ENCODE data around the gene KANK4.

KANK4 gene

DNA sequence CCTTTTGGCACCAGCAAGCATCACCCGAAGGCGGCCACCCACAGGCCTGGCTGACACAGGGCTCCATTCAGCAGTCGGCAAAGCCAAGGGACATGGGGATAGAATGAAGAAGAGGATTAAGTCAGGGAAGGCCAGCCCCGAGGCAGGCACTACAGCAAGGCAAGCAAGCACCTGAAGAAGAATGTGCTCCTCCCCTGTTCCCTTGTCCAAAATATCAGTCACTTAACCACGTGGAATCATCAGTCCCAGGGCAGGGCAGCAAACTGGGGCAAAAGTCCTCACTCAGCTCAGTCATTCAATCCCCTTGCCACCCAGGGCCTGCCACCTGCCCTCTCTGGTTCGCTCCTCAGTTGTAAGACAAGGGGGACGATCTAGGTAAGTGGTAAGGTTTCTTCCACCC lies 9.3 kb downstream of the KANK4 start:
- TF ChIP-seq, protein P1, sequence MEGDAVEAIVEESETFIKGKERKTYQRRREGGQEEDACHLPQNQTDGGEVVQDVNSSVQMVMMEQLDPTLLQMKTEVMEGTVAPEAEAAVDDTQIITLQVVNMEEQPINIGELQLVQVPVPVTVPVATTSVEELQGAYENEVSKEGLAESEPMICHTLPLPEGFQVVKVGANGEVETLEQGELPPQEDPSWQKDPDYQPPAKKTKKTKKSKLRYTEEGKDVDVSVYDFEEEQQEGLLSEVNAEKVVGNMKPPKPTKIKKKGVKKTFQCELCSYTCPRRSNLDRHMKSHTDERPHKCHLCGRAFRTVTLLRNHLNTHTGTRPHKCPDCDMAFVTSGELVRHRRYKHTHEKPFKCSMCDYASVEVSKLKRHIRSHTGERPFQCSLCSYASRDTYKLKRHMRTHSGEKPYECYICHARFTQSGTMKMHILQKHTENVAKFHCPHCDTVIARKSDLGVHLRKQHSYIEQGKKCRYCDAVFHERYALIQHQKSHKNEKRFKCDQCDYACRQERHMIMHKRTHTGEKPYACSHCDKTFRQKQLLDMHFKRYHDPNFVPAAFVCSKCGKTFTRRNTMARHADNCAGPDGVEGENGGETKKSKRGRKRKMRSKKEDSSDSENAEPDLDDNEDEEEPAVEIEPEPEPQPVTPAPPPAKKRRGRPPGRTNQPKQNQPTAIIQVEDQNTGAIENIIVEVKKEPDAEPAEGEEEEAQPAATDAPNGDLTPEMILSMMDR (IDR thresholded peaks at IDR 0.05; ENCODE audit: control extremely low read depth, extremely low read depth, low read depth, missing control alignments) = no peak
- POLR2A ChIA-PET = no interaction called here
- no peak for DNase-seq (ENCODE audit: extremely low spot score)
- CTCF ChIA-PET = interaction anchor here (1.1 to 1.4 kb wide), 2 partner anchors 11 to 14 kb away, joined by 3 to 5 read pairs; no protein-coding TSS in a partner anchor

DNA sequence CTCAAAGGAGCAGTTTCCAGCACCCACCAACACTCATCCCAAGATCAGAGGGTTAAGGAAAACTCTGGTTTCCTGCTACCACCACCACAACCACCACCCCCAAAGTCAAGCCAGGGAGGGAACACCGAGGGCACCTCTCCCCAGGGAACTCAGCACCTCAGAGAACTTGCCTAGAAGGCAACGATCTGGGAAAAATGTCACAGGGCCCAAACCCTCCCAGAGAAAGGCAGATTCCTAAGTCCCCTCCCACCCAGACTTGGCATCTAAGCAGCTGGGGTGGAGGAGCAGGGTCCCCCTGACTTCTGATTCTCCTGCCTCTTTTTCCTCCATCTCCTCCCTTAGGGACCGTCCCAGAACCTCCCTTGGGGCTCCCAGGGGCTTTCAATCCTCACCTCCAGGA lies 10.6 kb downstream of the KANK4 start:
- POLR2A ChIA-PET = no interaction called here
- CTCF ChIA-PET = interaction anchor here (1.1 kb wide), 1 partner anchor 10 kb away, joined by 3 read pairs; no protein-coding TSS in a partner anchor
- TF ChIP-seq, protein P1 (IDR thresholded peaks at IDR 0.05; ENCODE audit: control extremely low read depth, extremely low read depth, low read depth, missing control alignments) = no peak
- no peak for DNase-seq (ENCODE audit: extremely low spot score)

DNA sequence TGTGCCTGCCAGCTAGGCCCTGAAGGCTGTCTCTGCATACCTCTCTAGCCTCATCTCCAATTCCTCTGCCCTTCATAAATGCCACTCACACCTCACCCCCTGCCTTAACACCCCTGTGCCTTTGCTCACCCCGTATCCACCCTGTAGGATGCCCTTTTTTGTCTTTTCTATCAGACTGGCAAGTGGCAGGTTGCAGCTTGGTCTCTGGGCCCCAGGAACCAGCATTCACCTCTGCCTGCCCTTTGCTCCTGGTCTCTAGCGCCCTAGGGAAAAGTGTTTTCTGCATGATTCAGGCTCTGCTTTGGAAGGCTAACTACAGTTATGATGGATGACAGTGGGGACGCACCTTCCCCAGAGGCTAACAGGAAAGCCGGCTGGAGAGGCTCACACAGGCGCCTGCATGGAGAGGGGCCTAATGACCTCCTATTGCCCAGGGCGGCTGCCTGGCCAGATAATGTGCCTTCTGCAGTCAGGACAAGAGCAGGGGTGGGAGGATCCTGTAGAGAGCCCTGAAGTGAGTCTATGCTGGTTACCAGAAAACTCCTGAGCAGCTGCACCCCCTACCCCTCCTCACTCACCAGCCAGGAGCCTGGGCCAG lies 11.2 kb downstream of the KANK4 start:
- POLR2A ChIA-PET = no interaction called here
- no peak for DNase-seq (ENCODE audit: extremely low spot score)
- TF ChIP-seq, protein P1 (IDR thresholded peaks at IDR 0.05; ENCODE audit: control extremely low read depth, extremely low read depth, low read depth, missing control alignments) = no peak
- CTCF ChIA-PET = no interaction called here

DNA sequence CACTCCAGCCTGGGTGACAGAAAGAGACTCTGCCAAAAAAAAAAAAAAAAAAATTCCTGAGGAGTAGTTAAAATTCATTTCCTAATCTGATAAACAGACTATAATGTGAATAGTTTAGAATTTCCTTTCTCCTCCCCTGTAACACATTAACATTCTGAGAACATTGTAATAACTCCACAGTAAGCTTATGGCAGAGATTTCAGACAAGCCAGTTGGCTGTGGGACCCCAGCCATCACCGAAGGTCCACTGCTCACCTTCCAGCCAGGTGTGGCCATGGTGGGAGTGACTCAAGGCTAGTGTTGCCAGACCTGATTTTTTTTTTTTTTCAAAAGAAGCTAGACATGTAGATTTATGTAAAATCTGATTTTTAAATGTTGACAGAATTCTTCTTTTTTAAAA lies 11.8 kb downstream of the KANK4 start:
- TF ChIP-seq, protein P1 (IDR thresholded peaks at IDR 0.05; ENCODE audit: control extremely low read depth, extremely low read depth, low read depth, missing control alignments) = no peak
- ChIA-PET POLR2A (no interaction called here), CTCF (no interaction called here)
- no peak for DNase-seq (ENCODE audit: extremely low spot score)

DNA sequence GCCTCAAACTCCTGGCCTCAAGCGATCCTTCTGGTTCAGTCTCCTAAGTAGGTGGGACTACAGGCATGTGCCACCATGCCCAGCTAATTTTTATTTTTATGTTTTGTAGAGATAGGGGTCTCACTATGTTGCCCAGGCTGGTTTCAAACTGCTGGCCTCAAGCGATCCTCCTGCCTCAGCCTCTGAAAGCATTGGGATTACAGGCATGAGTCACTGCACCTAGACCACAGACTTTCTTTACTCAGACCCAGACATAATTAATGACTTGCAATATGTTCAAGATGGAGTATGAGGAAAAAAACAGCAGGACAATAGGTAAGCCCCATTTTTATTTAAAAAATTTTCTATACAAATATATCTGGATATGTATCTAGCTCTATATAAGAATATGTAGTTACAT lies 13.2 kb downstream of the KANK4 start:
- no peak for DNase-seq (ENCODE audit: extremely low spot score)
- ChIA-PET CTCF (no interaction called here), POLR2A (no interaction called here)
- TF ChIP-seq, protein P1 (IDR thresholded peaks at IDR 0.05; ENCODE audit: control extremely low read depth, extremely low read depth, low read depth, missing control alignments) = no peak

DNA sequence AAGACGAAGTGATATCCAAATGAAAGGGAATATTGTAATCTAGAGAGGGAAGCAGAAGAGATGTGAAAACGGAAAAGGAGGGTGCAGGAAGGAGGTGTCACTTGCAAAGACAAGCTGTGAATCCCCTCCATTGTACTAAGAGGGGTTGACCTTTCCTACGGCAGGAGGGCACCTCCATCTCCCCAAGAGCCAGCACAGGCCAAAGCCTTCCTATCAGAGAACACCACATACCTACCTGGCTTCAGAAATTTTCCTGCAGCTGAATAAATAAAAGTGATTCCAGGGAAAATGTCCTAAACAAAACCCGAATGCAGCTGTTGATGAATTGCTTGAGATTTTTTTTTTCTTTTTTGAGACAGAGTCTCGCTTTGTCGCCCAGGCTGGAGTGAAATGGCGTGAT lies 14.3 kb downstream of the KANK4 start:
- TF ChIP-seq, protein P1 (IDR thresholded peaks at IDR 0.05; ENCODE audit: control extremely low read depth, extremely low read depth, low read depth, missing control alignments) = no peak
- ChIA-PET POLR2A (no interaction called here), CTCF (interaction anchor here (1.4 kb wide), 2 partner anchors 10 to 11 kb away, joined by 3 to 4 read pairs; no protein-coding TSS in a partner anchor)
- DNase-seq (ENCODE audit: extremely low spot score) = no peak
